GM19395 (cell line): ENCODE results near the gene RAB22A.
"Not testable (repeated sequence)": the region's sequence is repeated elsewhere in the genome, so short reads cannot be mapped to it uniquely, and the experiment has no call there.

ENCODE experiments used
- ATAC-seq: cut with Tn5 transposase; IDR thresholded peaks from one replicate; pipeline ENCODE4 v1.9.1; 2021; ENCODE audit warnings: mild to moderate bottlenecking, moderate library complexity; ENCODE audit not compliant: unreplicated experiment

The RAB22A gene

GRCh38 chr20:58342104-58342945, 32.8 kb downstream of the RAB22A start:
- ATAC-seq: no peak

GRCh38 chr20:58344741-58345140, 35.2 kb downstream of the RAB22A start:
- ATAC-seq: no peak

DNA sequence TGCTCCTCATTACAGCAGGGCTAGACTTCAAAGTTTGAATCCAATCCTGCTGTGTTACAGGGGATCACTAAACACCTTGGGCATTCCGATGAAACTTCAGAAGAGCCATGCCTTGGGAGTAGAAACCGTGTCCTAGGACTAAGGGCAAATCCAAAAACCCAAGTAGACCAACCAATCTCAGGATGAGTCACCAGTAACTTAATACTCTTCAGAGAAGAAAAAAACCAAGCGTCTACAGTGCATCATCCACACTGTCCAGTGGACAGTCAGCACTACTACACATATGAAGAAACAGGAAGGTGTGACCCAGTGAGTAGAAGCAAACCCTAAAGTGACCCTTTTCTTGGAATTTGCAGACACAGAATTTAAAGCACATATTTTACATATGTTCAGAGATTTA, 40.1 kb downstream of the RAB22A start:
- no peak for ATAC-seq

- ATAC-seq: no peak
These were observed 43.0 kb downstream of the RAB22A start for GRCh38 chr20:58352468-58352867.

DNA sequence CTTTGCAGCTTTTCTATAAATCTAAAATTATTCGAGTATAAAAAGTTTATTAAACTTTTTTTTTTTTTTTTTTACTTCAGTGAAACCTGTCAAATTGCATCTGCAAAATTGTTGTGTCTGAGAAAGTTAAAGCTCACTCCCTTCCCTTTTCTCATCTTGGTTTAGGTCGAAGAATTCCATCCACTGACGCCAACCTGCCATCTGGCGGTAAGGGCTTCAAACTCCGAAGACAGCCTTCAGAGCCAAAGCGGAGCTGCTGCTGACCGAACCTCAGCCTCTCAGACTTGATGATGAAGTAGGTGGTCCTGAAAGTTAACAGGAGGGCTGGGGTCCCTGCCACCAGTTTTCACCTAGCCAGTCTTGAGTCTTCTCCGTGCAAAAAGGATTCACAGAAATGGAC, 49.9 kb downstream of the RAB22A start:
- ATAC-seq: no peak

- no peak for ATAC-seq
These were observed 51.4 kb downstream of the RAB22A start for GRCh38 chr20:58360936-58361335.

GRCh38 chr20:58361481-58362205, 52.1 kb downstream of the RAB22A start:
- ATAC-seq: no peak

- ATAC-seq: no peak
These were observed 52.6 kb downstream of the RAB22A start for GRCh38 chr20:58362206-58362516.

- no peak for ATAC-seq
These were observed 53.5 kb downstream of the RAB22A start for GRCh38 chr20:58362970-58363369.

GRCh38 chr20:58366866-58367265, 57.4 kb downstream of the RAB22A start:
- ATAC-seq: no peak

DNA sequence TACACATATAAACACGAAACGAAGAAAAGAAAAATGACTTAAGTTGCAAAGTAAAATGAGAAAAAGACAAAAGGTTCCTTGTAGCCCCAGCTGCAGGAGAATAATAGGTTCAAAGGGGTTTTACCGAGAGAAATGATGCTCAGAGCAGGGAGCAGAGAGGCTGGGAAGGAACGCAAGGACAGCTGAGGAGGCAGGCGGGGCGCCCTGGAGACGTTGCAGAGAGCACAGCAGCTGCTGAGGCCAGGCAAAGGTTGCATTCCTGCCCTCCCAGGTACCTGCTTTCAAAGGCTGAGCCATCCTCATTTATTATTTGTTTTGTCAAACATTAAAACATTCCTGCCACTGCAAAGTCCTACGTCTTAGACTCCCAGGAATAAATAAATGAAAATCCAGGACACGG, 63.3 kb downstream of the RAB22A start:
- no peak for ATAC-seq

DNA sequence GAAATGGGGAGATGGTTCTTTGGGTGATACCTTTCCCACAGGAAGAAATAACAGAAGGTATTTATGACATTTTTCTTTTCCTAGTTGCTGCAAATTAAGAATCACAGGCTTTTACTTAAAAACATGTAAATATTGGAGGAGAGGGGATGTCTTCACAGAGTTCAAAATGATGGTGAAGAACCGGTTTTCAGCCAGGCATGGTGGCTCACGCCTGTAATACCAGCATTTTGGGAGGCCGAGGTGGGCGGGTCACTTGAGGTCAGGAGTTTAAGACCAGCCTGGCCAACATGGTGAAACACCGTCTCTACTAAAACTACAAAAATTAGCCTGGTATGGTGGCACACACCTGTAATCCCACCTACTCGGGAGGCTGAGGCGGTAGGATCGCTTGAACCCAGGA, 63.8 kb downstream of the RAB22A start:
- not testable (repeated sequence) for ATAC-seq

DNA sequence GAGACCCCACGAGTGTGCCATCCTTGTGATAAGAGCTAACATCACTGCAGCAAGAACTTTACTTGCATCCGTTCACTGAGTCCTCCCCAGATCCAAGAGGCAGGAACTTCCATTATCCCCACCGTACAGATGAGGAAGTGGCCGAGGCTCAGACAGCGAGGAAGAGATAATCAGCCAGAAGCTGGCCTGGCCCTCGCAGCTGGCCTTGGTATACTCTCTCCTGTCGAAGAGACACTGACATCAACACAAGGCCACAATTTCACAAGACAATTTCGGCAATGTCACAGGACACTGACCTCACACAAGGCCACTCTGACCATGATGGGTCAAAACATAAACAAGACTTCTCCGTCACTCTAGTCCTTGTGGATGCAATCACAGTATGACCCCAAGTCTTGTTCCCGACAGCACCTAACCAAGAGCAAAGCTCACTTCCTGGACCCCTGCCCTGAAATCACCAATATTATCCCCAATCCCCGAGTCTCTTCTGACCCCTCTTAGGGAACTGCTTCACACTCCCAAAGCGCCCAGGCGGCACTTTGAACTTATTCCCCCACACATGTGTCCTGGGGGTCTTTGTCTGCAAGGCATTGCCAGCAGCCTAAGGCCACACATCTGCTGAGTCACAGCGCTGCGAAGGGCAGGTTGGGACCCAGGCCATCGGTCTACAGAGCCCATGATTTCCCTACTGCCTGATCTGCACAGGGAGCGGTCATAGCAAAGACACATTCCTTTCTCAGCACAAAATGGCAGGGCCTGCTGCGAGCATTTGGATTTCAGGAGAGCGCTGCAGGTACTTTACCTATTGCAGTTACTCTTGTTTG, 64.7 kb downstream of the RAB22A start:
- ATAC-seq: no peak

DNA sequence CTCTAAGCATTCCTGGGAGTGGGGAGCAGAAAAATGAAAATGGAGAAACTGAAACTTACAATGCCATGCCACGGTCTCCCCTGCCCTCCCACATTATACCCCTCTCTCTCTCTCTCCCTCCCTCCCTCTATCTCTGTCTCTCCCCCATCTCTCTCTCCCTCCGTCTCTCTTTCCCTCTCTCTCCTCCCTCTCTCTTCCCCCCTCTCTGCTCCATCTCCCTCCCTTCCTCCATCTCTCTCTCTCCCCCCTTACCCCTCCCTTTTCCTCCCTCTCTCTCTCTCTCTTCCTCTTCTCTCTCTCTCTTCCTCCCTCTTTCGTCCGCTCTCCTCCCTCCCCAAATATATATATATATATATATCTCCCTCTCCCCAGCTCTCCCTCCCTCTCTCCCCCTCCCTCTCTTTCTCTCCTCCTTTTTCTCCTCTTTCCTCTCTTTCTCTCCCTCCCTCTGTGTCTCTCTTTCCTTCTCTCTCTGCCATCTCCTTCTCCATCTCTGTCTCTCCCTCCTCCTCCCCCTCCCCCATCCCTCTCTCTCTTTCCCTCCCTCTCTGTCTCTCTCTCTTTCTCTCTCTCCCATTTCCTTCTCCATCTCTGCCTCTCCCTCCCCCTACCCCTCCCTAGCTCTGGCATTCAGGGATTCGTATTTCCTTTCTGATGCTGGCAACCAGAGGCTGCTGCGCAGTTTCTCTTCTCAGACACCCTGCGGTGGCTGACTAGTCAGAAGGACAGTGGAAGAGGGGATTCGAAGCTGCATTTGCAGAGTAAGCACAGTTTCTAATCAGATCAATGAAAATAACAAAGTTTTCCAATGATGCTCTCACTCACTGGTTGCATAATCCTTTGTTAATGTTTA, 65.6 kb downstream of the RAB22A start:
- no peak for ATAC-seq

DNA sequence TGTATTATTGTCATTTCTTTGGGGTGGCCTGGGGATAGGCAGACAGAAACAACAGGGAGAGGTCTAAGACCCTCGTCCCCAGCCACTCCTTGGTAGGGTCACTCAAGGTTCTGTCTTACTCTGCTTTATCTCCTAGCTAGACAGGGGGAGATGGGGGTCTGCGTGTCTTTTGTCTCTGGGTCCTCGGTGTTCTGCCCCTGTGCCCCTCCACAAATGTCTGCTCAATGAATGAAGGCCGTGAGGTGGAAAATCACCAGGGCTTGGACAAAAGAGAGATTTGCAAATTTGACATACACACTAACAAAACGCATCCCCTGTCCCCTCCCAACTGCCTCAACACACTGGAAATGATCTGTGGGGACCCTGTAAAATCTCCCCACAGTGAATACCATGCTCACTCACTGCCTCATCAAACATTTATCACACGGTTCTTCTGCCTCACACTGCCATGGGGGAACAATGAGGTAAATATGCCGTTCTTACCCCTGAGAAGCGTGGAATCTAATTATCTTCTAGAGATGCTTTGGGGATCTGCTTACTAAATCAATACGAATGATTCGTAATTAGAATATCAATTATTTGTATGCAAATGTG, 66.3 kb downstream of the RAB22A start:
- ATAC-seq: no peak

DNA sequence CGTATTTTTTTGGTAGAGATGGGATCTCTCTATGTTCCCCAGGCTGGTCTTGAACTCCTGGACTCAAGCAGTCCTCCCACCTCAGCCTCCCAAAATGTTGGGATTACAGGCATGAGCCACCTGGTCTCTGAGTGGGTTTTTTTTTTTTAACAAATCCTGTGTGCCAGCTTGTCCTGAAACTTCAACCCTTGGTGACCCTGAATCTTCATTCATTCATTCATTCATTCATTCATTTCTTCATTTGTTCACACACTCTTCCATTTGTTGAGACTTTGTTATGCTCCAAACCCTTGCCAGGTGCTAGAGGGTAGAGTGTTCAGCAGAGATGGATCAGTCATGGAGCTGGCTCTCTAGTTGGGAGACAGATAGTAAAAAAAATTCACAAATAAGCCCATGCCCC, 67.5 kb downstream of the RAB22A start:
- no peak for ATAC-seq

- ATAC-seq: no peak
These were observed 68.4 kb downstream of the RAB22A start for GRCh38 chr20:58377766-58378401.

GRCh38 chr20:58378704-58379103, 69.2 kb downstream of the RAB22A start:
- no peak for ATAC-seq

- ATAC-seq: no peak
These were observed 72.1 kb downstream of the RAB22A start for GRCh38 chr20:58381627-58382026.

DNA sequence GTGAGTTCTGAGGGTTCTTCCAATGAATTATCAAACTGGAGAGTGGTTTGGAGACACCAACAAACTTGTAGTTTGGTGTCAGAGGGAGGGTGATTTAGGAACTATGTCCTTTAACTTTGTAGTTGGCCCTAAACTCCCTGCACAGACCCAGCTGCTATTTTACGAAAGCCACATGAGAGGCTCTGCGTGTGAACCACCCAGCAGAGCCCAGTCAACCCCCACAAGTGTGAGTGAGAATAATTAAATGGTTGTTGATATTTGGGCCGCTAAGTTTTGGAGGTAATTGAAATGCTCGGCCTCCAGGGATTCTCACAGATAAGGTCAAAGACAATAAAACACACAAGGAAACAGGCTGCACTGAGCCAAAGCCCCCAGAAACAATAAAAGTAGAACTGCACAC, 72.6 kb downstream of the RAB22A start:
- no peak for ATAC-seq
